Astrocyte (in vitro differentiated cells and primary cell): ENCODE measurements around the gene LRFN5. TPM values are rescaled to one million over a fixed set of nuclear protein-coding genes. Genes with fewer than 3 reads are reported as not detected.

ENCODE experiments used
- DNase-seq: peaks from one replicate; pipeline ENCODE4 v3.0.0-alpha.2; 2010; ENCODE audit warnings: low read depth
- FAIRE-seq: peaks from 2 replicates; lab custom pipeline; 2011; peaks lifted over from hg19 to GRCh38; lab: Jason Lieb, UNC
- H2AFZ ChIP-seq: 2 replicates; pipeline ENCODE4 v1.6.0; 2012; ENCODE audit warnings: low read depth, low read length, inconsistent platforms
- H3K27ac ChIP-seq: 2 replicates; pipeline ENCODE4 v1.5.1; 2011; ENCODE audit warnings: low read depth, low read length, inconsistent platforms
- H3K27me3 ChIP-seq: 2 replicates; pipeline ENCODE4 v1.6.0; 2011; ENCODE audit warnings: low read length, inconsistent platforms; ENCODE audit not compliant: insufficient read depth
- H3K36me3 ChIP-seq: 2 replicates; pipeline ENCODE4 v1.5.1; 2011; ENCODE audit warnings: low read length, inconsistent platforms; ENCODE audit not compliant: insufficient read depth
- H3K4me1 ChIP-seq: 2 replicates; pipeline ENCODE4 v1.5.1; 2011; ENCODE audit warnings: low read length, inconsistent platforms; ENCODE audit not compliant: insufficient read depth
- H3K4me2 ChIP-seq: 2 replicates; pipeline ENCODE4 v1.6.0; 2012; ENCODE audit warnings: low read length, inconsistent platforms
- H3K4me3 ChIP-seq: 2 replicates; pipeline ENCODE4 v1.5.1; 2011; ENCODE audit warnings: low read depth, mild to moderate bottlenecking, low read length, inconsistent platforms; ENCODE audit not compliant: insufficient read depth
- H3K79me2 ChIP-seq: 2 replicates; pipeline ENCODE4 v1.6.0; 2012; ENCODE audit warnings: mild to moderate bottlenecking, low read length, inconsistent platforms; ENCODE audit not compliant: insufficient read depth
- H3K9ac ChIP-seq: 2 replicates; pipeline ENCODE4 v1.6.0; 2012; ENCODE audit warnings: mild to moderate bottlenecking, low read length, inconsistent platforms
- H3K9me3 ChIP-seq: 2 replicates; pipeline ENCODE4 v1.5.1; 2012; ENCODE audit warnings: low read depth, mild to moderate bottlenecking, low read length, inconsistent platforms; ENCODE audit not compliant: insufficient read depth
- H4K20me1 ChIP-seq: 2 replicates; pipeline ENCODE4 v1.6.0; 2012; ENCODE audit warnings: low read length, inconsistent platforms; ENCODE audit not compliant: insufficient read depth
- H3K27ac Mint-ChIP-seq: one replicate; pipeline ENCODE4 v1.8.0; 2021; ENCODE audit warnings: mild to moderate bottlenecking, mixed read lengths; ENCODE audit not compliant: unreplicated experiment
- H3K27me3 Mint-ChIP-seq: one replicate; pipeline ENCODE4 v1.8.0; 2021; ENCODE audit warnings: low read depth, mixed read lengths; ENCODE audit not compliant: unreplicated experiment
- H3K36me3 Mint-ChIP-seq: one replicate; pipeline ENCODE4 v1.8.0; 2021; ENCODE audit warnings: low read depth, mixed read lengths; ENCODE audit not compliant: unreplicated experiment
- H3K4me1 Mint-ChIP-seq: one replicate; pipeline ENCODE4 v1.8.0; 2021; ENCODE audit warnings: low read depth, mixed read lengths; ENCODE audit not compliant: unreplicated experiment
- H3K4me3 Mint-ChIP-seq: one replicate; pipeline ENCODE4 v1.8.0; 2021; ENCODE audit warnings: mild to moderate bottlenecking, moderate library complexity, mixed read lengths; ENCODE audit not compliant: unreplicated experiment
- H3K9me3 Mint-ChIP-seq: one replicate; pipeline ENCODE4 v1.8.0; 2021; ENCODE audit warnings: mild to moderate bottlenecking, mixed read lengths; ENCODE audit not compliant: unreplicated experiment
- EZH2 ChIP-seq: IDR thresholded peaks from 2 replicates; pipeline ENCODE4 v1.6.1; 2012; ENCODE audit warnings: mild to moderate bottlenecking, low read length, inconsistent platforms; ENCODE audit not compliant: insufficient read depth
- total RNA-seq: library from RNA; stranded (reverse); gene quantifications from 2 replicates; pipeline ENCODE4 v1.2.1, GENCODE V29; 2021
- TF ChIP-seq, protein P1 (sequence below): IDR thresholded peaks from 2 replicates; pipeline ENCODE4 v1.5.1; 2011; ENCODE audit warnings: low read depth, mild to moderate bottlenecking, inconsistent platforms, low read length, moderate library complexity; ENCODE audit not compliant: insufficient read depth

LRFN5 gene
- total RNA-seq, 1 donor from 2014 or later, result 1.5 TPM

DNA sequence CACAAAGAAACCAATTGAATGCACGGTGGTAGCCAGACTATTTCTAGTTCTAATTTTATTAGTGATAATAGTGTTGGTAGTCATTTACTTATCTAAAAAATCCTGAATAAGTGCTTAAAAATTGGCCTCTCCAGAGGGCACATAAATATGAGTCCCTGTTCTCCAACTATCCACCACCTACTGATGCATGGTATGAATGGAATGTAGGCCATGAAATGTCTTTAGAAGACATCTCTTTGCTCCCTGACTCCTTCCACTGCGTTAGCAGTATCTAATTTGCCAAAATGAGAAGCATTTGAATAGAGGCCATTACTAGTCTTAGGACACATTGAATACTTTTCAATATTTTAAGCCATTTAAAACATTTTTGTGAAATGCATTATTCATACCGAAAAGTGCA is 261.7 kb downstream of the LRFN5 start:
- Histone ChIP-seq H4K20me1 (no peaks in the 10 kb centered on the region), H3K9ac (no peak overlapping the region), H3K36me3 (no peaks in the 10 kb centered on the region), H2AFZ (no peak overlapping the region), H3K27me3 (no peaks in the 10 kb centered on the region), H3K79me2 (no peaks in the 10 kb centered on the region), H3K4me2 (no peak overlapping the region), H3K9me3 (no peaks in the 10 kb centered on the region), H3K27ac (no peak overlapping the region), H3K4me1 (no peaks in the 10 kb centered on the region), H3K4me3 (no peak overlapping the region)
- Mint-ChIP-seq H3K4me3 (no peak overlapping the region), H3K27ac (no peak overlapping the region), H3K4me1 (peaks cover 11% of the 10 kb centered on the region), H3K36me3 (no peaks in the 10 kb centered on the region), H3K27me3 (no peaks in the 10 kb centered on the region), H3K9me3 (no peaks in the 10 kb centered on the region)
- TF ChIP-seq, protein P1, sequence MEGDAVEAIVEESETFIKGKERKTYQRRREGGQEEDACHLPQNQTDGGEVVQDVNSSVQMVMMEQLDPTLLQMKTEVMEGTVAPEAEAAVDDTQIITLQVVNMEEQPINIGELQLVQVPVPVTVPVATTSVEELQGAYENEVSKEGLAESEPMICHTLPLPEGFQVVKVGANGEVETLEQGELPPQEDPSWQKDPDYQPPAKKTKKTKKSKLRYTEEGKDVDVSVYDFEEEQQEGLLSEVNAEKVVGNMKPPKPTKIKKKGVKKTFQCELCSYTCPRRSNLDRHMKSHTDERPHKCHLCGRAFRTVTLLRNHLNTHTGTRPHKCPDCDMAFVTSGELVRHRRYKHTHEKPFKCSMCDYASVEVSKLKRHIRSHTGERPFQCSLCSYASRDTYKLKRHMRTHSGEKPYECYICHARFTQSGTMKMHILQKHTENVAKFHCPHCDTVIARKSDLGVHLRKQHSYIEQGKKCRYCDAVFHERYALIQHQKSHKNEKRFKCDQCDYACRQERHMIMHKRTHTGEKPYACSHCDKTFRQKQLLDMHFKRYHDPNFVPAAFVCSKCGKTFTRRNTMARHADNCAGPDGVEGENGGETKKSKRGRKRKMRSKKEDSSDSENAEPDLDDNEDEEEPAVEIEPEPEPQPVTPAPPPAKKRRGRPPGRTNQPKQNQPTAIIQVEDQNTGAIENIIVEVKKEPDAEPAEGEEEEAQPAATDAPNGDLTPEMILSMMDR, result no peak
- TF ChIP-seq EZH2, result no peak
- FAIRE-seq (no peak), DNase-seq (peak; percentile 12)

GRCh38 chr14:41872931-41873685 is 266.4 kb downstream of the LRFN5 start:
- no peaks in the 10 kb centered on the region for H3K9me3 Mint-ChIP-seq
- Histone ChIP-seq H3K27ac (peak overlapping the region; percentile 31), H3K79me2 (no peaks in the 10 kb centered on the region), H4K20me1 (no peaks in the 10 kb centered on the region), H3K9ac (peak overlapping the region; percentile 31), H3K4me3 (no peak overlapping the region), H3K4me2 (peak overlapping the region; percentile 67), H3K27me3 (no peaks in the 10 kb centered on the region), H3K36me3 (no peaks in the 10 kb centered on the region), H2AFZ (no peak overlapping the region), H3K9me3 (no peaks in the 10 kb centered on the region), H3K4me1 (peaks cover 5% of the 10 kb centered on the region)
- TF ChIP-seq, protein P1, result no peak
- no peak for TF ChIP-seq EZH2
- no peaks in the 10 kb centered on the region for H3K36me3 Mint-ChIP-seq
- peak overlapping the region; percentile 95 for H3K27ac Mint-ChIP-seq
- FAIRE-seq, result no peak
- no peaks in the 10 kb centered on the region for H3K27me3 Mint-ChIP-seq
- peaks cover 20% of the 10 kb centered on the region for H3K4me1 Mint-ChIP-seq
- no peak overlapping the region for H3K4me3 Mint-ChIP-seq
- DNase-seq, result peak; percentile 18

- no peak overlapping the region for H3K4me3 ChIP-seq
- Mint-ChIP-seq H3K9me3 (no peaks in the 10 kb centered on the region), H3K36me3 (no peaks in the 10 kb centered on the region), H3K27ac (peak overlapping the region; percentile 95), H3K27me3 (no peaks in the 10 kb centered on the region), H3K4me1 (peaks cover 17% of the 10 kb centered on the region), H3K4me3 (no peak overlapping the region)
- H3K9me3 ChIP-seq, result no peaks in the 10 kb centered on the region
- peak overlapping the region; percentile 31 for H3K9ac ChIP-seq
- H3K4me2 ChIP-seq, result peak overlapping the region; percentile 67
- H3K36me3 ChIP-seq, result no peaks in the 10 kb centered on the region
- TF ChIP-seq, protein P1, result no peak
- TF ChIP-seq EZH2, result no peak
- H4K20me1 ChIP-seq, result no peaks in the 10 kb centered on the region
- no peaks in the 10 kb centered on the region for H3K79me2 ChIP-seq
- H3K27ac ChIP-seq, result peak overlapping the region; percentile 31
- FAIRE-seq (no peak), DNase-seq (peak; percentile 47)
- peaks cover 5% of the 10 kb centered on the region for H3K4me1 ChIP-seq
- H3K27me3 ChIP-seq, result no peaks in the 10 kb centered on the region
- H2AFZ ChIP-seq, result no peak overlapping the region
Observed at GRCh38 chr14:41873686-41874317, 267.1 kb downstream of the LRFN5 start.
